ENCODE measurements around the gene PECR.
A peak's percentile ranks its signal among the peaks of the same experiment; 100 is the strongest.

DNA sequence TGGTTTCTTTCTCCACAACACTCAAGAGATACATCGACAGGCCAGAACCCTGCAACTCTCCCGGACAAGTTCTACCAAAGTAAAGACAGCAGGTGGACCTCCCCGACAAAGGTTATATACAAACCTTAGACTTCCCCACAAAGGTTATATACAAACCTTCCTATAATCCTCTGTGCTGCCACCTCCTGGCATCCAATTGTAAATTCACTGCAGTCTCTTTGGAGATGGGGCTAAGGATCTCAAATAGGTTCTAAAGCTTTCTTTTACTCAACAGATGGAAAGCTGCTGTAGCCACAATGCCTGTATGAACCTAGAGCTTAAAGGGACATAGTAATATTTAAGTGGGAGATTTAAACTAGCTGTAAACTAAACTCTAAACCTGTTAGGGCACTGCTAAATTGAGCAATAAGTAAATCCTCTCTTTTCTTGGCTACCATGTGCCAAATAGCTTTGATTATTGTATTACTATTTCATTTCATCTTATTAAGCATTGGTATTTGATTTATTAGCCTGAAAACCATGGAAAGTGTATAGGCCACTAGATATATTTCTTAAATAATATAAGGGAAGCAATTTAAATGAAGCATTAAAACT, 58.5 kb downstream of the PECR start:
- TF ChIP-seq, protein P1, sequence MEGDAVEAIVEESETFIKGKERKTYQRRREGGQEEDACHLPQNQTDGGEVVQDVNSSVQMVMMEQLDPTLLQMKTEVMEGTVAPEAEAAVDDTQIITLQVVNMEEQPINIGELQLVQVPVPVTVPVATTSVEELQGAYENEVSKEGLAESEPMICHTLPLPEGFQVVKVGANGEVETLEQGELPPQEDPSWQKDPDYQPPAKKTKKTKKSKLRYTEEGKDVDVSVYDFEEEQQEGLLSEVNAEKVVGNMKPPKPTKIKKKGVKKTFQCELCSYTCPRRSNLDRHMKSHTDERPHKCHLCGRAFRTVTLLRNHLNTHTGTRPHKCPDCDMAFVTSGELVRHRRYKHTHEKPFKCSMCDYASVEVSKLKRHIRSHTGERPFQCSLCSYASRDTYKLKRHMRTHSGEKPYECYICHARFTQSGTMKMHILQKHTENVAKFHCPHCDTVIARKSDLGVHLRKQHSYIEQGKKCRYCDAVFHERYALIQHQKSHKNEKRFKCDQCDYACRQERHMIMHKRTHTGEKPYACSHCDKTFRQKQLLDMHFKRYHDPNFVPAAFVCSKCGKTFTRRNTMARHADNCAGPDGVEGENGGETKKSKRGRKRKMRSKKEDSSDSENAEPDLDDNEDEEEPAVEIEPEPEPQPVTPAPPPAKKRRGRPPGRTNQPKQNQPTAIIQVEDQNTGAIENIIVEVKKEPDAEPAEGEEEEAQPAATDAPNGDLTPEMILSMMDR (IDR thresholded peaks at IDR 0.05), result peak; percentile 45 to 61 (median 52)
- TF ChIP-seq POLR2A (IDR thresholded peaks at IDR 0.05), result no peak

All from right lobe of liver (tissue), 4 donors.